ENCODE measurements around the gene LIPA. TPM values are rescaled to one million over a fixed set of nuclear protein-coding genes. Genes with fewer than 3 reads are reported as not detected.
"Not testable (repeated sequence)": the region's sequence is repeated elsewhere in the genome, so short reads cannot be mapped to it uniquely, and the experiment has no call there.

The LIPA gene
- total RNA-seq, 2 donors from 2014 or later: 19.4 to 24.1 TPM

- Mint-ChIP-seq H3K9me3 (no peaks in the 10 kb centered on the region), H3K36me3 (peaks cover 0 to 6% of the 10 kb centered on the region in 2 donors), H3K27ac (no peak overlapping the region)
- DNase-seq (ENCODE audit: low spot score in 2 of 2) (peak in 1 of 2 donors; percentile 22), ATAC-seq (peak; percentile 63 to 64)
Measured at GRCh38 chr10:89206402-89207180, 45.0 kb downstream of the LIPA start.

GRCh38 chr10:89204621-89205185, 46.9 kb downstream of the LIPA start:
- Mint-ChIP-seq H3K27ac (no peak overlapping the region), H3K36me3 (peaks cover 0 to 6% of the 10 kb centered on the region in 2 donors), H3K9me3 (no peaks in the 10 kb centered on the region)
- DNase-seq (ENCODE audit: low spot score in 2 of 2): no peak
- no peak for ATAC-seq

- Mint-ChIP-seq H3K9me3 (no peaks in the 10 kb centered on the region), H3K27ac (no peak overlapping the region), H3K36me3 (peaks cover 0 to 6% of the 10 kb centered on the region in 2 donors)
- ATAC-seq (no peak), DNase-seq (ENCODE audit: low spot score in 2 of 2) (no peak)
Measured at GRCh38 chr10:89203237-89203636, 48.3 kb downstream of the LIPA start.

GRCh38 chr10:89202033-89202425, 49.5 kb downstream of the LIPA start:
- no peaks in the 10 kb centered on the region for H3K9me3 Mint-ChIP-seq
- H3K27ac Mint-ChIP-seq: no peak overlapping the region
- DNase-seq (ENCODE audit: low spot score in 2 of 2) (no peak), ATAC-seq (no peak)
- peaks cover 0 to 6% of the 10 kb centered on the region in 2 donors for H3K36me3 Mint-ChIP-seq

- H3K27ac Mint-ChIP-seq: no peak overlapping the region
- H3K36me3 Mint-ChIP-seq: peaks cover 0 to 3% of the 10 kb centered on the region in 2 donors
- no peak for ATAC-seq
- no peaks in the 10 kb centered on the region for H3K9me3 Mint-ChIP-seq
- DNase-seq (ENCODE audit: low spot score in 2 of 2): no peak
Measured at GRCh38 chr10:89201345-89202032, 50.1 kb downstream of the LIPA start.

- DNase-seq (ENCODE audit: low spot score in 2 of 2) (no peak), ATAC-seq (no peak)
- Mint-ChIP-seq H3K27ac (no peak overlapping the region), H3K36me3 (no peaks in the 10 kb centered on the region), H3K9me3 (no peaks in the 10 kb centered on the region)
Measured at GRCh38 chr10:89197473-89197872, 54.1 kb downstream of the LIPA start.

- H3K36me3 Mint-ChIP-seq; H3K27ac Mint-ChIP-seq; ATAC-seq; DNase-seq (ENCODE audit: low spot score in 2 of 2); H3K9me3 Mint-ChIP-seq: not testable (repeated sequence)
Measured at GRCh38 chr10:89191301-89191700, 60.3 kb downstream of the LIPA start.

- Mint-ChIP-seq H3K9me3 (no peaks in the 10 kb centered on the region), H3K36me3 (no peaks in the 10 kb centered on the region), H3K27ac (no peak overlapping the region)
- ATAC-seq: no peak
- DNase-seq (ENCODE audit: low spot score in 2 of 2): no peak
Measured at GRCh38 chr10:89189211-89189734, 62.3 kb downstream of the LIPA start.

GRCh38 chr10:89185658-89186057, 65.9 kb downstream of the LIPA start:
- no peak for DNase-seq (ENCODE audit: low spot score in 2 of 2)
- H3K36me3 Mint-ChIP-seq: no peaks in the 10 kb centered on the region
- ATAC-seq: no peak
- no peak overlapping the region for H3K27ac Mint-ChIP-seq
- no peaks in the 10 kb centered on the region for H3K9me3 Mint-ChIP-seq

- no peak for ATAC-seq
- no peaks in the 10 kb centered on the region for H3K9me3 Mint-ChIP-seq
- DNase-seq (ENCODE audit: low spot score in 2 of 2): no peak
- H3K36me3 Mint-ChIP-seq: no peaks in the 10 kb centered on the region
- H3K27ac Mint-ChIP-seq: no peak overlapping the region
Measured at GRCh38 chr10:89184638-89185037, 66.9 kb downstream of the LIPA start.

GRCh38 chr10:89183571-89183970, 68.0 kb downstream of the LIPA start:
- no peak overlapping the region for H3K27ac Mint-ChIP-seq
- no peak for DNase-seq (ENCODE audit: low spot score in 2 of 2)
- H3K36me3 Mint-ChIP-seq: no peaks in the 10 kb centered on the region
- no peaks in the 10 kb centered on the region for H3K9me3 Mint-ChIP-seq
- ATAC-seq: no peak

GRCh38 chr10:89182894-89183293, 68.7 kb downstream of the LIPA start:
- ATAC-seq: no peak
- Mint-ChIP-seq H3K9me3 (no peaks in the 10 kb centered on the region), H3K36me3 (no peaks in the 10 kb centered on the region), H3K27ac (no peak overlapping the region)
- DNase-seq (ENCODE audit: low spot score in 2 of 2): no peak

GRCh38 chr10:89175816-89176215, 75.8 kb downstream of the LIPA start:
- ATAC-seq (no peak), DNase-seq (ENCODE audit: low spot score in 2 of 2) (no peak)
- H3K36me3 Mint-ChIP-seq: no peaks in the 10 kb centered on the region
- H3K9me3 Mint-ChIP-seq: no peaks in the 10 kb centered on the region
- no peak overlapping the region for H3K27ac Mint-ChIP-seq

GRCh38 chr10:89173075-89173474, 78.5 kb downstream of the LIPA start:
- Mint-ChIP-seq H3K9me3 (no peaks in the 10 kb centered on the region), H3K36me3 (no peaks in the 10 kb centered on the region), H3K27ac (no peak overlapping the region)
- ATAC-seq (no peak), DNase-seq (ENCODE audit: low spot score in 2 of 2) (no peak)

- no peak for DNase-seq (ENCODE audit: low spot score in 2 of 2)
- no peak overlapping the region for H3K27ac Mint-ChIP-seq
- no peaks in the 10 kb centered on the region for H3K9me3 Mint-ChIP-seq
- ATAC-seq: no peak
- no peaks in the 10 kb centered on the region for H3K36me3 Mint-ChIP-seq
Measured at GRCh38 chr10:89171996-89172395, 79.6 kb downstream of the LIPA start.

GRCh38 chr10:89171263-89171872, 80.2 kb downstream of the LIPA start:
- ATAC-seq (no peak), DNase-seq (ENCODE audit: low spot score in 2 of 2) (no peak)

GRCh38 chr10:89168354-89168900, 83.1 kb downstream of the LIPA start:
- not testable (repeated sequence) for H3K27ac Mint-ChIP-seq; DNase-seq (ENCODE audit: low spot score in 2 of 2); H3K36me3 Mint-ChIP-seq; ATAC-seq; H3K9me3 Mint-ChIP-seq

More at GRCh38 chr10:89171263-89171872, 80.2 kb downstream of the LIPA start:
- Mint-ChIP-seq H3K36me3 (no peaks in the 10 kb centered on the region), H3K27ac (no peak overlapping the region), H3K9me3 (no peaks in the 10 kb centered on the region)
